ENCODE measurements around the gene CILP. TPM values are rescaled to one million over a fixed set of nuclear protein-coding genes. Genes with fewer than 3 reads are reported as not detected.

The CILP gene
- total and polyA plus RNA-seq, 2 of the 13 experiments (the other 11 are each of a cell fraction or from before 2014, with no cell fraction given) = 0.03 TPM; not detected in 1

DNA sequence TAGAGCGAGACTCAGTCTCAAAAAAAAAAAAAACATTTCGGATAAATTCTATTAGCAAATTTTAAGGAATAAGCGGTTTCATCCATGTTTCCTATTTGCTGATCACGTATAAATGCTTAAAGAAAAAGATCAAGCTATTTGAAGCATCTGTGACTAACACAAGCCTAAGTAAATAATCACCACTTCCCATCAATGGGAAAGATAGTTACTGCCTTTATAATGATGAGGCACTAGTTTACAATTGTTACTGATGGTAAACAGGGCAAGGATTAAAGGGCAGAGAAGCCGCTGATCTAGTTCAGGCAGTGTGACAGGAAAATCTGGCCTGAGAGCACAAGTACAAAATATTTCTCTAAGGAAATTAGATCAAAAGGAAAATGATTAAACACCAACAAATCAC, 39.8 kb downstream of the CILP start (continued):
- TF ChIP-seq ZNF318 (CRISPR knock-in tag; IDR thresholded peaks at IDR 0.05) = no peak
- TF ChIP-seq PBX2 (CRISPR knock-in tag; IDR thresholded peaks at IDR 0.05) = no peak

- Histone ChIP-seq H4K20me1 (ENCODE audit: insufficient read depth, low read length) (no peaks in the 10 kb centered on the region), H3K36me3 (replicated peaks in 1 of 2; ENCODE audit: control insufficient read depth in 1 of 2, insufficient read depth in 2 of 2, low read length in 2 of 2) (peaks cover 9 to 57% of the 10 kb centered on the region in 2 experiments; a peak in 4 of 5 replicates), H3K4me2 (ENCODE audit: low read depth, low read length) (no peak overlapping the region), H3K79me2 (ENCODE audit: insufficient read depth, low read length) (peaks cover 3% of the 10 kb centered on the region), H3K4me3 (replicated peaks in 1 of 3; ENCODE audit: insufficient read depth in 1 of 3, low read depth in 2 of 3, low read length in 3 of 3) (no peak overlapping the region), H2AFZ (ENCODE audit: low read length) (no peak overlapping the region), H3K9me3 (ENCODE audit: low read length) (no peaks in the 10 kb centered on the region), H3K27me3 (ENCODE audit: control insufficient read depth in 1 of 2, insufficient read depth in 2 of 2, low read length in 2 of 2) (no peaks in the 10 kb centered on the region), H3K4me1 (ENCODE audit: insufficient read depth, low read length) (peaks cover 3% of the 10 kb centered on the region), H3K9ac (ENCODE audit: insufficient read depth, low read depth, low read length) (no peak overlapping the region), H3K27ac (ENCODE audit: extremely low read length, insufficient read depth, low read length) (no peak overlapping the region)
- FAIRE-seq = no peak
- ChIA-PET CTCF (ENCODE audit: low intra/inter-chr PET ratio, low total read pairs) (no interaction called here), POLR2A (no interaction called here)
- WGBS (ENCODE audit: low lambda C conversion rate) = 100% methylated on average over 2 of the region's 2 CpGs
- ATAC-seq = no peak
- DNase-seq (ENCODE audit: low spot score) = no peak
- no TSS peak for BruUV-seq (replicated peaks)
- in situ Hi-C loops (cut with HindIII; ENCODE audit: extremely low pct_ligation_motif_present, low pct_unique_long_range_greater_than_20kb) = no loop called here
- intact Hi-C loops (cut with micrococcal nuclease; ENCODE audit: unreplicated experiment) = no loop called here
- no peak for TF ChIP-seq PRPF4 (IDR thresholded peaks at IDR 0.05; ENCODE audit: low read depth, low read length, poor library complexity, severe bottlenecking)
- TF ChIP-seq ZMAT3 (CRISPR knock-in tag; conservative IDR thresholded peaks at IDR 0.05) = no peak
- no peak for TF ChIP-seq FLYWCH1 (CRISPR knock-in tag; IDR thresholded peaks at IDR 0.05)
- no peak for TF ChIP-seq ZBTB2 (CRISPR knock-in tag; IDR thresholded peaks at IDR 0.05; ENCODE audit: low read depth)
- no peak for TF ChIP-seq GATAD2A (CRISPR knock-in tag; IDR thresholded peaks at IDR 0.05)
- TF ChIP-seq, protein P1, sequence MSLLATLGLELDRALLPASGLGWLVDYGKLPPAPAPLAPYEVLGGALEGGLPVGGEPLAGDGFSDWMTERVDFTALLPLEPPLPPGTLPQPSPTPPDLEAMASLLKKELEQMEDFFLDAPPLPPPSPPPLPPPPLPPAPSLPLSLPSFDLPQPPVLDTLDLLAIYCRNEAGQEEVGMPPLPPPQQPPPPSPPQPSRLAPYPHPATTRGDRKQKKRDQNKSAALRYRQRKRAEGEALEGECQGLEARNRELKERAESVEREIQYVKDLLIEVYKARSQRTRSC (CRISPR knock-in tag; IDR thresholded peaks at IDR 0.05; ENCODE audit: low read depth) = no peak
- no peak for TF ChIP-seq ZBTB7A (CRISPR knock-in tag; IDR thresholded peaks at IDR 0.05)
- TF ChIP-seq, protein P2, sequence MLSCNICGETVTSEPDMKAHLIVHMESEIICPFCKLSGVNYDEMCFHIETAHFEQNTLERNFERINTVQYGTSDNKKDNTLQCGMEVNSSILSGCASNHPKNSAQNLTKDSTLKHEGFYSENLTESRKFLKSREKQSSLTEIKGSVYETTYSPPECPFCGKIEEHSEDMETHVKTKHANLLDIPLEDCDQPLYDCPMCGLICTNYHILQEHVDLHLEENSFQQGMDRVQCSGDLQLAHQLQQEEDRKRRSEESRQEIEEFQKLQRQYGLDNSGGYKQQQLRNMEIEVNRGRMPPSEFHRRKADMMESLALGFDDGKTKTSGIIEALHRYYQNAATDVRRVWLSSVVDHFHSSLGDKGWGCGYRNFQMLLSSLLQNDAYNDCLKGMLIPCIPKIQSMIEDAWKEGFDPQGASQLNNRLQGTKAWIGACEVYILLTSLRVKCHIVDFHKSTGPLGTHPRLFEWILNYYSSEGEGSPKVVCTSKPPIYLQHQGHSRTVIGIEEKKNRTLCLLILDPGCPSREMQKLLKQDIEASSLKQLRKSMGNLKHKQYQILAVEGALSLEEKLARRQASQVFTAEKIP (CRISPR knock-in tag; IDR thresholded peaks at IDR 0.05; ENCODE audit: borderline replicate concordance) = no peak
These were observed 45.4 kb downstream of the CILP start for GRCh38 chr15:65165875-65166274.
